Measurements from ENCODE around the gene LAMA2.

DNA sequence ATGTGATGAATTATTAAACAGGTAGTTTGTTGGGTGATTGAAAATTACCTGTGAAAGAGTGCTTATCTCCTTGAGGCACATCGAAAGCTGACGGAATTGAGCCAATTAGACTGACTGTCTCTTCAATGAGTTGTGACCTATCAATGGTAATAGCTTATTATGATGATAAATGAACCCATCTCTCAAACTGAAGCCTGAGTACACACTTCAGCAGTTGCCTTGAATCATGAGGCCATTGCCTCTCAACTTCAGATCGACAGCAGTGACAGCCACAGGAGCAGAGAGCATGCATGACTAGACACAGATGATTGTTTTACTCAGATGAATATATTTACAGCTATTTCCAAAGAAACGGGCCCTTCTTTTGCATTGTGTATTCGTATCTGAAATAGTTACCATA lies 323.9 kb downstream of the LAMA2 start:
- TF ChIP-seq, protein P1, sequence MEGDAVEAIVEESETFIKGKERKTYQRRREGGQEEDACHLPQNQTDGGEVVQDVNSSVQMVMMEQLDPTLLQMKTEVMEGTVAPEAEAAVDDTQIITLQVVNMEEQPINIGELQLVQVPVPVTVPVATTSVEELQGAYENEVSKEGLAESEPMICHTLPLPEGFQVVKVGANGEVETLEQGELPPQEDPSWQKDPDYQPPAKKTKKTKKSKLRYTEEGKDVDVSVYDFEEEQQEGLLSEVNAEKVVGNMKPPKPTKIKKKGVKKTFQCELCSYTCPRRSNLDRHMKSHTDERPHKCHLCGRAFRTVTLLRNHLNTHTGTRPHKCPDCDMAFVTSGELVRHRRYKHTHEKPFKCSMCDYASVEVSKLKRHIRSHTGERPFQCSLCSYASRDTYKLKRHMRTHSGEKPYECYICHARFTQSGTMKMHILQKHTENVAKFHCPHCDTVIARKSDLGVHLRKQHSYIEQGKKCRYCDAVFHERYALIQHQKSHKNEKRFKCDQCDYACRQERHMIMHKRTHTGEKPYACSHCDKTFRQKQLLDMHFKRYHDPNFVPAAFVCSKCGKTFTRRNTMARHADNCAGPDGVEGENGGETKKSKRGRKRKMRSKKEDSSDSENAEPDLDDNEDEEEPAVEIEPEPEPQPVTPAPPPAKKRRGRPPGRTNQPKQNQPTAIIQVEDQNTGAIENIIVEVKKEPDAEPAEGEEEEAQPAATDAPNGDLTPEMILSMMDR (IDR thresholded peaks at IDR 0.05; ENCODE audit: extremely low read depth in 1 of 2, insufficient read depth in 1 of 2, low read depth in 1 of 2, low read length in 2 of 2), result no peak
- TF ChIP-seq FOS (IDR thresholded peaks at IDR 0.05; ENCODE audit: borderline replicate concordance, insufficient read depth, low read length) (no peak), POLR2AphosphoS5 (IDR thresholded peaks at IDR 0.05; ENCODE audit: insufficient read depth, low read depth, low read length) (no peak), EZH2 (IDR thresholded peaks at IDR 0.05; ENCODE audit: borderline replicate concordance, low read depth, low read length, severe bottlenecking) (no peak)

Data from endothelial cell of umbilical vein (primary cell).